H1 (cell line): ENCODE results near the gene GPC3. TPM values are rescaled to one million over a fixed set of nuclear protein-coding genes. Genes with fewer than 3 reads are reported as not detected.

Experiments used
- BRCA1 ChIP-seq: IDR thresholded peaks from 2 replicates; pipeline ENCODE4 v1.6.1; 2012; ENCODE audit warnings: low read depth, low read length, improper control_type of control experiment
- FOSL1 ChIP-seq: IDR thresholded peaks from 2 replicates; pipeline ENCODE4 v1.6.1; 2011; ENCODE audit warnings: mild to moderate bottlenecking, low read depth, low read length, moderate library complexity; ENCODE audit not compliant: insufficient read depth
- MAFK ChIP-seq: IDR thresholded peaks from 2 replicates; pipeline ENCODE4 v1.6.1; 2012; ENCODE audit warnings: low read depth, mild to moderate bottlenecking, improper control_type of control experiment, low read length
- PHF8 ChIP-seq: fragments of 200-600 bp; sonication (generic); conservative IDR thresholded peaks from 2 replicates; pipeline ENCODE4 v1.7.1; 2012; ENCODE audit warnings: low read depth, mild to moderate bottlenecking, inconsistent platforms, low read length, moderate library complexity
- RBBP5 ChIP-seq: IDR thresholded peaks from 2 replicates; pipeline ENCODE4 v1.7.1; 2012; ENCODE audit warnings: low read depth, mild to moderate bottlenecking, inconsistent platforms, low read length, moderate library complexity, borderline replicate concordance
- SIN3A ChIP-seq, 2 experiments: IDR thresholded peaks in 1 of 2; conservative IDR thresholded peaks in 1 of 2; 2 replicates each; pipeline ENCODE4 v1.6.1; 2011 to 2012; ENCODE audit warnings: low read length in 2 of 2, improper control_type of control experiment in 1 of 2, low read depth in 1 of 2, mild to moderate bottlenecking in 1 of 2
- TCF12 ChIP-seq: IDR thresholded peaks from 2 replicates; pipeline ENCODE4 v1.6.1; 2011; ENCODE audit warnings: low read depth, mild to moderate bottlenecking, low read length
- ZNF274 ChIP-seq: IDR thresholded peaks from 2 replicates; pipeline ENCODE4 v1.7.0; 2012; ENCODE audit warnings: low read length, borderline replicate concordance; ENCODE audit errors: extremely low read depth
- polyA plus RNA-seq, 7 experiments: library from polyadenylated mRNA; depleted of rRNA in 3 of 7; stranded (reverse) in 5 of 7; unstranded in 2 of 7; fragments of >200 nt in 5 of 7; fragments of 200-250 nt in 2 of 7; gene quantifications; 1 replicate in 5 of 7; 2 replicates in 1 of 7; 4 replicates in 1 of 7; pipeline versions ENCODE4 v1.2.1 to v1.2.3, GENCODE V29; 2011 to 2013; ENCODE audit warnings: missing spikeins in 2 of 7, mixed read lengths in 2 of 7
- total RNA-seq: library from RNA; stranded (reverse); fragmentation: NEBNext Ultra II Directional; extraction: Animal tissue kit (Norgen Biotek cat#: 25700); gene quantifications from 2 replicates; pipeline ENCODE4 v1.2.1, GENCODE V29; 2021
- TF ChIP-seq, protein P1 (sequence below): fragments of 300-600 bp; sonication (generic); IDR thresholded peaks from 2 replicates; pipeline ENCODE4 v1.7.1; 2012; ENCODE audit warnings: low read length, moderate library complexity, mild to moderate bottlenecking, inconsistent platforms; ENCODE audit not compliant: insufficient replicate concordance
- TF ChIP-seq, protein P2 (sequence below): IDR thresholded peaks from 2 replicates; pipeline ENCODE4 v1.6.1; 2012; ENCODE audit warnings: inconsistent platforms
- TF ChIP-seq, protein P3 (sequence below): IDR thresholded peaks from 2 replicates; pipeline ENCODE4 v1.6.1; 2012; ENCODE audit warnings: inconsistent platforms

Gene GPC3
- total and polyA plus RNA-seq, 2 of the 8 experiments (the other 6 are each of a cell fraction or from before 2014, with no cell fraction given), result 64.8 to 71.9 TPM

DNA sequence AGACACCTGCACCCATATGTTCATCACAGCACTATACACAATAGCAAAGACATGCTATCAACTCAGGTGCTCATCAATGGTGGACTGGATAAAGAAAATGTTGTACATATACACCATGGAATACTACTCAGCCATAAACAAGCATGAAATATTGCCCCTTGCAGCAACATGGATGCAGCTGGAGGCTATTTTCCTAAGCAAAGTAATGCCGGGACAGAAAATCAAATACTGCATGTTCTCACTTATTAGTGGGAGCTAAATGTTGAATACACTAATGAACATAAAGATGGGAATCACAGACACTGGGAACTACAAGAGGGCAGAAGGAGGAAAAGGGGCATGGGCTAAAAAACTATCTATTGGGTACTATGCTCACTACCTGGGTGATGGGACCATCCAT lies 278.5 kb downstream of the GPC3 start (continued):
- TF ChIP-seq, protein P1, sequence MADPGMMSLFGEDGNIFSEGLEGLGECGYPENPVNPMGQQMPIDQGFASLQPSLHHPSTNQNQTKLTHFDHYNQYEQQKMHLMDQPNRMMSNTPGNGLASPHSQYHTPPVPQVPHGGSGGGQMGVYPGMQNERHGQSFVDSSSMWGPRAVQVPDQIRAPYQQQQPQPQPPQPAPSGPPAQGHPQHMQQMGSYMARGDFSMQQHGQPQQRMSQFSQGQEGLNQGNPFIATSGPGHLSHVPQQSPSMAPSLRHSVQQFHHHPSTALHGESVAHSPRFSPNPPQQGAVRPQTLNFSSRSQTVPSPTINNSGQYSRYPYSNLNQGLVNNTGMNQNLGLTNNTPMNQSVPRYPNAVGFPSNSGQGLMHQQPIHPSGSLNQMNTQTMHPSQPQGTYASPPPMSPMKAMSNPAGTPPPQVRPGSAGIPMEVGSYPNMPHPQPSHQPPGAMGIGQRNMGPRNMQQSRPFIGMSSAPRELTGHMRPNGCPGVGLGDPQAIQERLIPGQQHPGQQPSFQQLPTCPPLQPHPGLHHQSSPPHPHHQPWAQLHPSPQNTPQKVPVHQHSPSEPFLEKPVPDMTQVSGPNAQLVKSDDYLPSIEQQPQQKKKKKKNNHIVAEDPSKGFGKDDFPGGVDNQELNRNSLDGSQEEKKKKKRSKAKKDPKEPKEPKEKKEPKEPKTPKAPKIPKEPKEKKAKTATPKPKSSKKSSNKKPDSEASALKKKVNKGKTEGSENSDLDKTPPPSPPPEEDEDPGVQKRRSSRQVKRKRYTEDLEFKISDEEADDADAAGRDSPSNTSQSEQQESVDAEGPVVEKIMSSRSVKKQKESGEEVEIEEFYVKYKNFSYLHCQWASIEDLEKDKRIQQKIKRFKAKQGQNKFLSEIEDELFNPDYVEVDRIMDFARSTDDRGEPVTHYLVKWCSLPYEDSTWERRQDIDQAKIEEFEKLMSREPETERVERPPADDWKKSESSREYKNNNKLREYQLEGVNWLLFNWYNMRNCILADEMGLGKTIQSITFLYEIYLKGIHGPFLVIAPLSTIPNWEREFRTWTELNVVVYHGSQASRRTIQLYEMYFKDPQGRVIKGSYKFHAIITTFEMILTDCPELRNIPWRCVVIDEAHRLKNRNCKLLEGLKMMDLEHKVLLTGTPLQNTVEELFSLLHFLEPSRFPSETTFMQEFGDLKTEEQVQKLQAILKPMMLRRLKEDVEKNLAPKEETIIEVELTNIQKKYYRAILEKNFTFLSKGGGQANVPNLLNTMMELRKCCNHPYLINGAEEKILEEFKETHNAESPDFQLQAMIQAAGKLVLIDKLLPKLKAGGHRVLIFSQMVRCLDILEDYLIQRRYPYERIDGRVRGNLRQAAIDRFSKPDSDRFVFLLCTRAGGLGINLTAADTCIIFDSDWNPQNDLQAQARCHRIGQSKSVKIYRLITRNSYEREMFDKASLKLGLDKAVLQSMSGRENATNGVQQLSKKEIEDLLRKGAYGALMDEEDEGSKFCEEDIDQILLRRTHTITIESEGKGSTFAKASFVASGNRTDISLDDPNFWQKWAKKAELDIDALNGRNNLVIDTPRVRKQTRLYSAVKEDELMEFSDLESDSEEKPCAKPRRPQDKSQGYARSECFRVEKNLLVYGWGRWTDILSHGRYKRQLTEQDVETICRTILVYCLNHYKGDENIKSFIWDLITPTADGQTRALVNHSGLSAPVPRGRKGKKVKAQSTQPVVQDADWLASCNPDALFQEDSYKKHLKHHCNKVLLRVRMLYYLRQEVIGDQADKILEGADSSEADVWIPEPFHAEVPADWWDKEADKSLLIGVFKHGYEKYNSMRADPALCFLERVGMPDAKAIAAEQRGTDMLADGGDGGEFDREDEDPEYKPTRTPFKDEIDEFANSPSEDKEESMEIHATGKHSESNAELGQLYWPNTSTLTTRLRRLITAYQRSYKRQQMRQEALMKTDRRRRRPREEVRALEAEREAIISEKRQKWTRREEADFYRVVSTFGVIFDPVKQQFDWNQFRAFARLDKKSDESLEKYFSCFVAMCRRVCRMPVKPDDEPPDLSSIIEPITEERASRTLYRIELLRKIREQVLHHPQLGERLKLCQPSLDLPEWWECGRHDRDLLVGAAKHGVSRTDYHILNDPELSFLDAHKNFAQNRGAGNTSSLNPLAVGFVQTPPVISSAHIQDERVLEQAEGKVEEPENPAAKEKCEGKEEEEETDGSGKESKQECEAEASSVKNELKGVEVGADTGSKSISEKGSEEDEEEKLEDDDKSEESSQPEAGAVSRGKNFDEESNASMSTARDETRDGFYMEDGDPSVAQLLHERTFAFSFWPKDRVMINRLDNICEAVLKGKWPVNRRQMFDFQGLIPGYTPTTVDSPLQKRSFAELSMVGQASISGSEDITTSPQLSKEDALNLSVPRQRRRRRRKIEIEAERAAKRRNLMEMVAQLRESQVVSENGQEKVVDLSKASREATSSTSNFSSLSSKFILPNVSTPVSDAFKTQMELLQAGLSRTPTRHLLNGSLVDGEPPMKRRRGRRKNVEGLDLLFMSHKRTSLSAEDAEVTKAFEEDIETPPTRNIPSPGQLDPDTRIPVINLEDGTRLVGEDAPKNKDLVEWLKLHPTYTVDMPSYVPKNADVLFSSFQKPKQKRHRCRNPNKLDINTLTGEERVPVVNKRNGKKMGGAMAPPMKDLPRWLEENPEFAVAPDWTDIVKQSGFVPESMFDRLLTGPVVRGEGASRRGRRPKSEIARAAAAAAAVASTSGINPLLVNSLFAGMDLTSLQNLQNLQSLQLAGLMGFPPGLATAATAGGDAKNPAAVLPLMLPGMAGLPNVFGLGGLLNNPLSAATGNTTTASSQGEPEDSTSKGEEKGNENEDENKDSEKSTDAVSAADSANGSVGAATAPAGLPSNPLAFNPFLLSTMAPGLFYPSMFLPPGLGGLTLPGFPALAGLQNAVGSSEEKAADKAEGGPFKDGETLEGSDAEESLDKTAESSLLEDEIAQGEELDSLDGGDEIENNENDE, result no peak
- TF ChIP-seq, protein P2, sequence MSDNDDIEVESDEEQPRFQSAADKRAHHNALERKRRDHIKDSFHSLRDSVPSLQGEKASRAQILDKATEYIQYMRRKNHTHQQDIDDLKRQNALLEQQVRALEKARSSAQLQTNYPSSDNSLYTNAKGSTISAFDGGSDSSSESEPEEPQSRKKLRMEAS, result no peak
- TF ChIP-seq SIN3A (conservative IDR thresholded peaks at IDR 0.05 in 1 of 2, IDR thresholded peaks at IDR 0.05 in 1 of 2; ENCODE audit: low read depth in 1 of 2, low read length in 2 of 2), result no peak
- TF ChIP-seq, protein P3, sequence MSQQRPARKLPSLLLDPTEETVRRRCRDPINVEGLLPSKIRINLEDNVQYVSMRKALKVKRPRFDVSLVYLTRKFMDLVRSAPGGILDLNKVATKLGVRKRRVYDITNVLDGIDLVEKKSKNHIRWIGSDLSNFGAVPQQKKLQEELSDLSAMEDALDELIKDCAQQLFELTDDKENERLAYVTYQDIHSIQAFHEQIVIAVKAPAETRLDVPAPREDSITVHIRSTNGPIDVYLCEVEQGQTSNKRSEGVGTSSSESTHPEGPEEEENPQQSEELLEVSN, result no peak
- TF ChIP-seq MAFK, result no peak
- TF ChIP-seq BRCA1, result no peak
- TF ChIP-seq ZNF274, result no peak
- no peak for TF ChIP-seq FOSL1
- no peak for TF ChIP-seq TCF12
- no peak for TF ChIP-seq PHF8
- no peak for TF ChIP-seq RBBP5
